NCI-H1436 (cell line): ENCODE measurements around the gene LRRC14B.
"Not testable (repeated sequence)": the region's sequence is repeated elsewhere in the genome, so short reads cannot be mapped to it uniquely, and the experiment has no call there.

Source experiments
- DNase-seq: peaks from one replicate; lab custom pipeline; 2025; lab: John Stamatoyannopoulos, UW

Gene LRRC14B

GRCh38 chr5:160921-161802, 30.1 kb upstream of the LRRC14B start:
- DNase-seq = no peak

- DNase-seq = no peak
Measured at GRCh38 chr5:161803-162110, 29.5 kb upstream of the LRRC14B start.

GRCh38 chr5:162190-162564, 29.1 kb upstream of the LRRC14B start:
- DNase-seq = no peak

GRCh38 chr5:162565-163337, 28.5 kb upstream of the LRRC14B start:
- DNase-seq = no peak

- no peak for DNase-seq
Measured at GRCh38 chr5:163338-163620, 28.0 kb upstream of the LRRC14B start.

- DNase-seq = no peak
Measured at GRCh38 chr5:163841-164240, 27.5 kb upstream of the LRRC14B start.

GRCh38 chr5:164244-164643, 27.1 kb upstream of the LRRC14B start:
- no peak for DNase-seq

- not testable (repeated sequence) for DNase-seq
Measured at GRCh38 chr5:164783-165182, 26.5 kb upstream of the LRRC14B start.

GRCh38 chr5:166441-167372, 24.6 kb upstream of the LRRC14B start:
- no peak for DNase-seq

GRCh38 chr5:167511-167910, 23.8 kb upstream of the LRRC14B start:
- DNase-seq = no peak

GRCh38 chr5:167982-168660, 23.2 kb upstream of the LRRC14B start:
- DNase-seq = no peak

- DNase-seq = no peak
Measured at GRCh38 chr5:169071-169727, 22.1 kb upstream of the LRRC14B start.

GRCh38 chr5:169728-170094, 21.6 kb upstream of the LRRC14B start:
- DNase-seq = no peak

- DNase-seq = no peak
Measured at GRCh38 chr5:170971-171800, 20.1 kb upstream of the LRRC14B start.

- no peak for DNase-seq
Measured at GRCh38 chr5:171801-172331, 19.4 kb upstream of the LRRC14B start.

- no peak for DNase-seq
Measured at GRCh38 chr5:172421-172820, 18.9 kb upstream of the LRRC14B start.

GRCh38 chr5:172841-173251, 18.4 kb upstream of the LRRC14B start:
- DNase-seq = no peak

- no peak for DNase-seq
Measured at GRCh38 chr5:173392-174290, 17.7 kb upstream of the LRRC14B start.

- DNase-seq = no peak
Measured at GRCh38 chr5:174291-174600, 17.0 kb upstream of the LRRC14B start.
